Keratinocyte (primary cell): Measurements from ENCODE around the gene FOSB. TPM values are rescaled to one million over a fixed set of nuclear protein-coding genes. Genes with fewer than 3 reads are reported as not detected.

ENCODE experiments used
- DNase-seq: peaks from one replicate; pipeline ENCODE4 v3.0.0-alpha.2; 2011; ENCODE audit warnings: low read depth, missing footprints, low spot score
- FAIRE-seq: peaks from 2 replicates; lab custom pipeline; 2011; peaks lifted over from hg19 to GRCh38; lab: Jason Lieb, UNC
- H2AFZ ChIP-seq: 2 replicates; pipeline ENCODE4 v1.6.0; 2012; ENCODE audit warnings: low read length, control low read depth, inconsistent platforms; ENCODE audit not compliant: control insufficient read depth
- H3K27ac ChIP-seq: 2 replicates; pipeline ENCODE4 v1.5.1; 2011; ENCODE audit warnings: low read length; ENCODE audit not compliant: control insufficient read depth, insufficient read depth
- H3K27me3 ChIP-seq: 3 replicates; pipeline ENCODE4 v1.6.0; 2011; ENCODE audit warnings: low read length; ENCODE audit not compliant: control insufficient read depth, insufficient read depth; ENCODE audit errors: extremely low read depth
- H3K36me3 ChIP-seq, 2 experiments: 2 replicates in 1 of 2; 3 replicates in 1 of 2; pipeline ENCODE4 v1.5.1; 2011; ENCODE audit warnings: low read length in 2 of 2, mild to moderate bottlenecking in 1 of 2; ENCODE audit not compliant: control insufficient read depth in 2 of 2, insufficient read depth in 2 of 2; ENCODE audit errors: extremely low read depth in 1 of 2
- H3K4me1 ChIP-seq: 3 replicates; pipeline ENCODE4 v1.5.1; 2011; ENCODE audit warnings: low read length; ENCODE audit not compliant: control insufficient read depth, insufficient read depth; ENCODE audit errors: extremely low read depth
- H3K4me2 ChIP-seq: 3 replicates; pipeline ENCODE4 v1.6.0; 2011; ENCODE audit warnings: low read depth, low read length; ENCODE audit not compliant: control insufficient read depth, insufficient read depth; ENCODE audit errors: extremely low read depth
- H3K4me3 ChIP-seq, 3 experiments: fragments of 200-600 bp in 1 of 3; sonication (generic) in 1 of 3; 2 replicates in 2 of 3; 3 replicates in 1 of 3; pipeline ENCODE4 v1.5.1; 2011 to 2016; ENCODE audit warnings: low read length in 3 of 3, mild to moderate bottlenecking in 3 of 3, control low read depth in 2 of 3, inconsistent platforms in 1 of 3, low read depth in 1 of 3, mixed read lengths in 1 of 3, mixed run types in 1 of 3, moderate library complexity in 1 of 3; ENCODE audit not compliant: control insufficient read depth in 2 of 3, insufficient read depth in 2 of 3; ENCODE audit errors: extremely low read depth in 1 of 3
- H3K79me2 ChIP-seq: 2 replicates; pipeline ENCODE4 v1.6.0; 2012; ENCODE audit warnings: low read length; ENCODE audit not compliant: control insufficient read depth, insufficient read depth
- H3K9ac ChIP-seq: 3 replicates; pipeline ENCODE4 v1.6.0; 2011; ENCODE audit warnings: low read length; ENCODE audit not compliant: control insufficient read depth, insufficient read depth; ENCODE audit errors: extremely low read depth
- H3K9me1 ChIP-seq: 3 replicates; pipeline ENCODE4 v1.6.0; 2011; ENCODE audit warnings: low read length; ENCODE audit not compliant: control insufficient read depth, insufficient read depth; ENCODE audit errors: extremely low read depth
- H3K9me3 ChIP-seq: 2 replicates; pipeline ENCODE4 v1.5.1; 2012; ENCODE audit warnings: low read depth, low read length; ENCODE audit not compliant: control insufficient read depth
- H4K20me1 ChIP-seq: 3 replicates; pipeline ENCODE4 v1.6.0; 2011; ENCODE audit warnings: low read length; ENCODE audit not compliant: control insufficient read depth, insufficient read depth; ENCODE audit errors: extremely low read depth
- EZH2 ChIP-seq: IDR thresholded peaks from one replicate; pipeline ENCODE4 v1.6.1; 2012; ENCODE audit warnings: inconsistent platforms, mild to moderate bottlenecking, low read length, moderate library complexity
- dilution Hi-C: fragments of 300-500 bp; cut with MboI; formaldehyde crosslinking; loops from one replicate; pipeline ENCODE4 v1.7.0; 2020; ENCODE audit warnings: low sequenced_read_pairs; ENCODE audit not compliant: extremely low pct_ligation_motif_present
- polyA plus RNA-seq, 5 experiments: library from polyadenylated mRNA; depleted of rRNA in 3 of 5; stranded (reverse) in 3 of 5; stranded (forward) in 1 of 5; unstranded in 1 of 5; fragments of >200 nt; gene quantifications; 1 replicate in 1 of 5; 2 replicates in 3 of 5; 3 replicates in 1 of 5; pipeline versions ENCODE4 v1.2.1 to v1.2.3, GENCODE V29; 2011 to 2012; ENCODE audit warnings: missing spikeins in 2 of 5, low read depth in 1 of 5, low replicate concordance in 1 of 5
- TF ChIP-seq, protein P1 (sequence below), 3 experiments: IDR thresholded peaks in 1 of 3; conservative IDR thresholded peaks in 1 of 3; optimal IDR thresholded peaks in 1 of 3; 2 replicates in 2 of 3; 3 replicates in 1 of 3; pipeline versions ENCODE3 to v1.5.1; 2011; ENCODE audit warnings: low read length in 3 of 3, mild to moderate bottlenecking in 3 of 3, moderate library complexity in 2 of 3, control low read depth in 1 of 3, inconsistent platforms in 1 of 3; ENCODE audit not compliant: insufficient read depth in 2 of 3; ENCODE audit errors: extremely low read depth in 1 of 3

The FOSB gene
- polyA plus RNA-seq, 1 donor (not counting 4 experiments of a cell fraction or from before 2014, with no cell fraction given): 4.6 TPM

DNA sequence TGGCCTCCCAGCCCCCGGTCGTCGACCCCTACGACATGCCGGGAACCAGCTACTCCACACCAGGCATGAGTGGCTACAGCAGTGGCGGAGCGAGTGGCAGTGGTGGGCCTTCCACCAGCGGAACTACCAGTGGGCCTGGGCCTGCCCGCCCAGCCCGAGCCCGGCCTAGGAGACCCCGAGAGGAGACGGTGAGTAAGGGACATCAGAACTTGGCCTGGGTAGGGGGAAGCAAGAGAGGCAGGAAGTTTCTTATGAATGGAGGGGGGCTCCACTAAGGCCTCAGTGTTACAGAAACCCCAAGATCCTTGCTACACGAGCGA, 2.9 kb downstream of the FOSB start:
- Histone ChIP-seq H3K27me3 (no peaks in the 10 kb centered on the region), H3K36me3 (no peaks in the 10 kb centered on the region), H3K4me3 (no peak overlapping the region), H3K9me1 (no peaks in the 10 kb centered on the region), H3K9me3 (no peaks in the 10 kb centered on the region), H3K79me2 (no peaks in the 10 kb centered on the region), H4K20me1 (no peaks in the 10 kb centered on the region), H3K9ac (peak overlapping the region; percentile 99), H3K27ac (peak overlapping the region; percentile 100), H2AFZ (no peak overlapping the region), H3K4me1 (peaks cover 18% of the 10 kb centered on the region), H3K4me2 (no peak overlapping the region)
- dilution Hi-C loops: no loop called here
- TF ChIP-seq, protein P1, sequence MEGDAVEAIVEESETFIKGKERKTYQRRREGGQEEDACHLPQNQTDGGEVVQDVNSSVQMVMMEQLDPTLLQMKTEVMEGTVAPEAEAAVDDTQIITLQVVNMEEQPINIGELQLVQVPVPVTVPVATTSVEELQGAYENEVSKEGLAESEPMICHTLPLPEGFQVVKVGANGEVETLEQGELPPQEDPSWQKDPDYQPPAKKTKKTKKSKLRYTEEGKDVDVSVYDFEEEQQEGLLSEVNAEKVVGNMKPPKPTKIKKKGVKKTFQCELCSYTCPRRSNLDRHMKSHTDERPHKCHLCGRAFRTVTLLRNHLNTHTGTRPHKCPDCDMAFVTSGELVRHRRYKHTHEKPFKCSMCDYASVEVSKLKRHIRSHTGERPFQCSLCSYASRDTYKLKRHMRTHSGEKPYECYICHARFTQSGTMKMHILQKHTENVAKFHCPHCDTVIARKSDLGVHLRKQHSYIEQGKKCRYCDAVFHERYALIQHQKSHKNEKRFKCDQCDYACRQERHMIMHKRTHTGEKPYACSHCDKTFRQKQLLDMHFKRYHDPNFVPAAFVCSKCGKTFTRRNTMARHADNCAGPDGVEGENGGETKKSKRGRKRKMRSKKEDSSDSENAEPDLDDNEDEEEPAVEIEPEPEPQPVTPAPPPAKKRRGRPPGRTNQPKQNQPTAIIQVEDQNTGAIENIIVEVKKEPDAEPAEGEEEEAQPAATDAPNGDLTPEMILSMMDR (optimal IDR thresholded peaks at IDR 0.05 in 1 of 3, IDR thresholded peaks at IDR 0.05 in 1 of 3, conservative IDR thresholded peaks at IDR 0.05 in 1 of 3; ENCODE audit: extremely low read depth in 1 of 3, insufficient read depth in 2 of 3, low read length in 3 of 3): no peak
- no peak for TF ChIP-seq EZH2
- FAIRE-seq (no peak), DNase-seq (no peak)

DNA sequence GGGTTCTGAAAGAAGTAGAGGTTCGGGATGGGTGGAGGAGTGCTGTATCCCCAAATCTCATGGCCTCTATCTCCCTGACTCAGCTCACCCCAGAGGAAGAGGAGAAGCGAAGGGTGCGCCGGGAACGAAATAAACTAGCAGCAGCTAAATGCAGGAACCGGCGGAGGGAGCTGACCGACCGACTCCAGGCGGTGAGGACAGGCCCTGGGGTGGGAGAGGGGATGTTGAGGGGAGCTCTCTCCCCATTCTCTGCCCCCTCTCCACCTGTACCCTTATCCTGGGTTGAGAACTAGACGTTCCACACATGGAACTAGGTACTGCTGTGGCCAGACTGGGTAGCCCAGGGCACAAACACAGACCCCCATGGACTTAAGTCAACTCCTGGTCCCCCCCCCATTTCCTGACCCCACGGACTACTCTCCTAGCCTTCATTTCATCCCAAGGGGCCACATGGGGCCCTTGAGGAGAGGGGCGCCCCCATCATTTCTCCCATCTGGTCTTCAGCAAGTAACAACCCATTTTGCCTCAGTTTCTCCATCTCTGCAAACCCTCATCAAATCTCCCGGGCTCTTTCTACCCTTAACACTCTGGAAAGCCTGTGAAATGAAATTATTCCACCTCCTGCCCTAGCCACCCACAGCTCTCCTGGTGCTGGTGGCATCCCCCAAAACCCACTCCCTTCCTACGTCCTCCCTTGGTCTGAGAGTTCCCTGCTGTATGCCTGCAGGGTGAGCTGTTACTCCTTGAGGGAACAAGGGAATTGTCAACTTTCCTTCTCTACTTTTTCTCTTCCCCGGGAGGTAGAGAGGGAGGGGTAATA, 3.5 kb downstream of the FOSB start:
- Histone ChIP-seq H3K36me3 (no peaks in the 10 kb centered on the region), H2AFZ (no peak overlapping the region), H3K4me2 (no peak overlapping the region), H3K27me3 (no peaks in the 10 kb centered on the region), H3K27ac (no peak overlapping the region), H3K9me3 (no peaks in the 10 kb centered on the region), H3K4me3 (no peak overlapping the region), H3K4me1 (peaks cover 18% of the 10 kb centered on the region), H3K9me1 (no peaks in the 10 kb centered on the region), H3K79me2 (no peaks in the 10 kb centered on the region), H3K9ac (no peak overlapping the region), H4K20me1 (no peaks in the 10 kb centered on the region)
- DNase-seq (no peak), FAIRE-seq (no peak)
- TF ChIP-seq, protein P1 (optimal IDR thresholded peaks at IDR 0.05 in 1 of 3, IDR thresholded peaks at IDR 0.05 in 1 of 3, conservative IDR thresholded peaks at IDR 0.05 in 1 of 3; ENCODE audit: extremely low read depth in 1 of 3, insufficient read depth in 2 of 3, low read length in 3 of 3): no peak
- TF ChIP-seq EZH2: no peak
- dilution Hi-C loops: no loop called here
